Natural killer cell (primary cell): ENCODE data around the gene SYT14. TPM values are rescaled to one million over a fixed set of nuclear protein-coding genes. Genes with fewer than 3 reads are reported as not detected.
"Not testable (repeated sequence)": the region's sequence is repeated elsewhere in the genome, so short reads cannot be mapped to it uniquely, and the experiment has no call there.

ENCODE experiments used
- ATAC-seq, 3 donors: fragments of 150-1000 bp in 2 of 3; fragments of 200-7000 bp in 1 of 3; cut with Tn5 transposase; 1 replicate in 1 of 3; 2 replicates in 2 of 3; pipeline ENCODE4 v1.10.0; 2021; ENCODE audit warnings: mild to moderate bottlenecking in 2 of 3, moderate library complexity in 2 of 3
- DNase-seq, 2 donors: peaks; one replicate each; pipeline versions ENCODE4 v3.0.0 to v3.0.0-alpha.2; 2013 to 2021; ENCODE audit warnings: mixed read lengths in 1 of 2
- H3K27ac ChIP-seq: one replicate; pipeline ENCODE4 v1.5.1; 2013; ENCODE audit warnings: mild to moderate bottlenecking, low read length
- H3K27me3 ChIP-seq: one replicate; pipeline ENCODE4 v1.6.1; 2013; ENCODE audit warnings: low read length; ENCODE audit not compliant: control insufficient read depth, insufficient read depth
- H3K36me3 ChIP-seq: one replicate; pipeline ENCODE4 v1.6.1; 2013; ENCODE audit warnings: low read length; ENCODE audit not compliant: control insufficient read depth, insufficient read depth
- H3K4me1 ChIP-seq: one replicate; pipeline ENCODE4 v1.6.1; 2013; ENCODE audit warnings: low read length; ENCODE audit not compliant: control insufficient read depth, insufficient read depth
- H3K4me3 ChIP-seq: one replicate; pipeline ENCODE4 v1.5.1; 2013; ENCODE audit warnings: low read length
- H3K9me3 ChIP-seq: one replicate; pipeline ENCODE4 v1.6.1; 2013; ENCODE audit warnings: low read length; ENCODE audit not compliant: control insufficient read depth, insufficient read depth
- H3K27ac Mint-ChIP-seq, 2 donors: one replicate each; pipeline ENCODE4 v1.8.0; 2022; ENCODE audit warnings: mild to moderate bottlenecking in 2 of 2, mixed read lengths in 2 of 2, moderate library complexity in 1 of 2
- H3K27me3 Mint-ChIP-seq, 2 donors: one replicate each; pipeline ENCODE4 v1.8.0; 2022; ENCODE audit warnings: low read depth in 2 of 2, mixed read lengths in 2 of 2
- H3K36me3 Mint-ChIP-seq: one replicate; pipeline ENCODE4 v1.8.0; 2022; ENCODE audit warnings: mixed read lengths
- H3K4me1 Mint-ChIP-seq, 2 donors: one replicate each; pipeline ENCODE4 v1.8.0; 2022; ENCODE audit warnings: mixed read lengths in 2 of 2
- H3K4me3 Mint-ChIP-seq: one replicate; pipeline ENCODE4 v1.8.0; 2022; ENCODE audit warnings: mild to moderate bottlenecking, moderate library complexity, mixed read lengths
- H3K9me3 Mint-ChIP-seq, 2 donors: one replicate each; pipeline ENCODE4 v1.8.0; 2022; ENCODE audit warnings: mixed read lengths in 2 of 2
- WGBS: methylation state at CpG from one replicate; pipeline ENCODE4 v1.1.7; 2013; ENCODE audit warnings: missing lambda C conversion rate; ENCODE audit not compliant: insufficient coverage; 5-methylcytosine and 5-hydroxymethylcytosine counted together
- intact Hi-C: fragments of 100-400 bp; cut with micrococcal nuclease; formaldehyde crosslinking; loops from one replicate; pipeline ENCODE4 v1.14.2; 2022
- total RNA-seq, 4 donors: library from RNA; stranded (reverse); fragments of 120-200 nt in 1 of 4; gene quantifications; one replicate each; pipeline versions ENCODE4 v1.2.3 to v1.2.4, GENCODE V29; 2013 to 2022
- TF ChIP-seq, protein P1 (sequence below): fragments of 200-600 bp; IDR thresholded peaks from one replicate; pipeline ENCODE4 v1.8.0; 2022; ENCODE audit warnings: antibody characterized with exemption

Gene SYT14
- total RNA-seq, 3 donors from 2014 or later (not counting 1 experiment from before 2014, with no cell fraction given) = not detected

DNA sequence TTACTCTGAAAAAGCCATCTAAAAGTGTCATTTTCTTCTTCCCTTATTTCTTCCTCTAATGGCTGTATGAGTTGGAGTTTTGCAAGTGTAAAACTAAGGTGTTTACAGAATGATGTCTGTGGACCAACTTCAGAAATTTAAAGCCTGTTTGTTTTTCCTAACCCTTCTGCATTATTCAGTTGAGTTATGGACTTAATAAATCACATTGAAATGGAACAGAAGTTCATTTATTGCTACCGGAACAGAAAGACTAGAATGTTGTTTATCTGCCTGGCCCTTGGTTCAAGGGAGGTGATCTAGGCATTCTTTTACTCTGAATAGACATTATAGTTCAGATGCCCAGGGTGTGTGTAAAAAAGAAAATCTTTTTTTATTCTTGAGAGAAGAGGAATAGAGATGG, 24.8 kb downstream of the SYT14 start:
- Mint-ChIP-seq H3K4me1 (no peaks in the 10 kb centered on the region), H3K9me3 (peaks cover 2 to 3% of the 10 kb centered on the region in 2 donors), H3K36me3 (no peaks in the 10 kb centered on the region), H3K27ac (no peak overlapping the region), H3K4me3 (no peak overlapping the region), H3K27me3 (peaks cover 0 to 6% of the 10 kb centered on the region in 2 donors)
- ATAC-seq = no peak
- H3K27me3 ChIP-seq = no peaks in the 10 kb centered on the region
- no peaks in the 10 kb centered on the region for H3K4me1 ChIP-seq
- TF ChIP-seq, protein P1, sequence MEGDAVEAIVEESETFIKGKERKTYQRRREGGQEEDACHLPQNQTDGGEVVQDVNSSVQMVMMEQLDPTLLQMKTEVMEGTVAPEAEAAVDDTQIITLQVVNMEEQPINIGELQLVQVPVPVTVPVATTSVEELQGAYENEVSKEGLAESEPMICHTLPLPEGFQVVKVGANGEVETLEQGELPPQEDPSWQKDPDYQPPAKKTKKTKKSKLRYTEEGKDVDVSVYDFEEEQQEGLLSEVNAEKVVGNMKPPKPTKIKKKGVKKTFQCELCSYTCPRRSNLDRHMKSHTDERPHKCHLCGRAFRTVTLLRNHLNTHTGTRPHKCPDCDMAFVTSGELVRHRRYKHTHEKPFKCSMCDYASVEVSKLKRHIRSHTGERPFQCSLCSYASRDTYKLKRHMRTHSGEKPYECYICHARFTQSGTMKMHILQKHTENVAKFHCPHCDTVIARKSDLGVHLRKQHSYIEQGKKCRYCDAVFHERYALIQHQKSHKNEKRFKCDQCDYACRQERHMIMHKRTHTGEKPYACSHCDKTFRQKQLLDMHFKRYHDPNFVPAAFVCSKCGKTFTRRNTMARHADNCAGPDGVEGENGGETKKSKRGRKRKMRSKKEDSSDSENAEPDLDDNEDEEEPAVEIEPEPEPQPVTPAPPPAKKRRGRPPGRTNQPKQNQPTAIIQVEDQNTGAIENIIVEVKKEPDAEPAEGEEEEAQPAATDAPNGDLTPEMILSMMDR = no peak
- no peak for DNase-seq
- intact Hi-C loops = no loop called here
- no peak overlapping the region for H3K27ac ChIP-seq
- no peaks in the 10 kb centered on the region for H3K36me3 ChIP-seq
- no peak overlapping the region for H3K4me3 ChIP-seq
- no peaks in the 10 kb centered on the region for H3K9me3 ChIP-seq
- 60% methylated on average over 1 of the region's 1 CpG for WGBS

DNA sequence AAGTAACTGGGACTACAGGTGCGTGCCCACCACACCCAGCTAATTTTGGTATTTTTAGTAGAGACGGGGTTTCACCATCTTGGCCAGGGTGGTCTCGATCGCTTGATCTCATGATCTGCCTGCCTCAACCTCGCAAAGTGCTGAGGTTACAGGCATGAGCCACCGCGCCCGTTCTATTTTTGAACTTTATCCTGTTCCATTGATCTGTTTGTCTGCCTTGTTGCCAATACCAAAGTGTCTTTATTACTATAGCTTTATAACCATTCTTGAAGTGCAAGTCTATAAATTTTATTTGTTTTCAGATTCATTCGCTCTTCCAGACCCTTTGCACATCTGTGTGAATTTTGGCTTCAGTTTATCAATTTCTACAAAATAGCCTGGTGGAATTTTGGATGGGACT, 28.0 kb downstream of the SYT14 start:
- no peaks in the 10 kb centered on the region for H3K4me1 Mint-ChIP-seq
- TF ChIP-seq, protein P1 = no peak
- Histone ChIP-seq H3K36me3 (no peaks in the 10 kb centered on the region), H3K4me1 (no peaks in the 10 kb centered on the region), H3K4me3 (no peak overlapping the region), H3K27me3 (no peaks in the 10 kb centered on the region), H3K9me3 (no peaks in the 10 kb centered on the region), H3K27ac (no peak overlapping the region)
- no peaks in the 10 kb centered on the region for H3K36me3 Mint-ChIP-seq
- 92% methylated on average over 9 of the region's 9 CpGs for WGBS
- ATAC-seq (no peak), DNase-seq (no peak)
- H3K27ac Mint-ChIP-seq = no peak overlapping the region
- intact Hi-C loops = no loop called here
- H3K4me3 Mint-ChIP-seq = no peak overlapping the region
- peaks cover 0 to 4% of the 10 kb centered on the region in 2 donors for H3K27me3 Mint-ChIP-seq
- peaks cover 2 to 3% of the 10 kb centered on the region in 2 donors for H3K9me3 Mint-ChIP-seq

DNA sequence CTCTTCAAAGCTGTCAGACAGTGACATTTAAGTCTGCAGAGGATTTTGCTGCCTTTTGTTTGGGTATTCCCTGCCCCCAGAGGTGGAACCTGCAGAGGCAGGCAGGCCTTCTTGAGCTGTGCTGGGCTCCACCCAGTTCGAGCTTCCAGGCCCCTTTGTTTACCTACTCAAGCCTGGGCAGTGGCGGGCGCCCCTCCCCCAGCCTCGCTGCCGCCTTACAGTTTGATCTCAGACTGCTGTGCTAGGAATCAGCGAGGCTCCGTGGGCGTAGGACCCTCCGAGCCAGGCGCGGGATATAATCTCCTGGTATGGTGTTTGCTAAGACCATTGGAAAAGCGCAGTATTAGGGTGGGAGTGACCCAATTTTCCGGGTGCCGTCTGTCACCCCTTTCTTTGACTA, 40.7 kb downstream of the SYT14 start:
- H3K27me3 ChIP-seq, intact Hi-C loops, H3K27ac ChIP-seq, ATAC-seq, H3K4me3 Mint-ChIP-seq, DNase-seq, H3K9me3 ChIP-seq, H3K4me3 ChIP-seq, H3K27ac Mint-ChIP-seq, H3K36me3 Mint-ChIP-seq, H3K4me1 Mint-ChIP-seq, H3K4me1 ChIP-seq, H3K36me3 ChIP-seq, H3K9me3 Mint-ChIP-seq, H3K27me3 Mint-ChIP-seq: not testable (repeated sequence)
- 87% methylated on average over 14 of the region's 14 CpGs for WGBS

DNA sequence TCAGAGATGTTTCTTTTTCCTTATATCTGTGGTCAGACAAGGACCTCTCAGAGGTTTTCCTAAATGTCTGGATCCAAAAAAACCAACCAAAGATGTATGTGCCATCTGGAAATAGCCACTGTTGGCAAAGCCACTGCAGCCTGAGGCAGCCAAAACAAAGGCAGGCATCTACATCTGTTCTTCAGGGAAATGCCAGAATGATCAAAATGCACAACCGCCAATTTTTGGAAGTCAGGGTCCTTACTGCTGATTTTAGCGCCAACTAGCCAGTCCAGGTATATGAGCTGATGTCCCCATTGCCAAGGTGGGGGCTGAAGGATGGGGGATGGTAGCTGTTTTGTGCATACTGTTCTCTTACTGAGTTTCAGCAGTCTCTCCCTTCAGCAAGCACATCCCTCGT, 45.9 kb downstream of the SYT14 start:
- DNase-seq = no peak
- Mint-ChIP-seq H3K27ac (no peak overlapping the region), H3K4me1 (no peaks in the 10 kb centered on the region), H3K27me3 (no peaks in the 10 kb centered on the region), H3K9me3 (peaks cover 4% of the 10 kb centered on the region in 2 donors), H3K4me3 (no peak overlapping the region), H3K36me3 (no peaks in the 10 kb centered on the region)
- no peak for ATAC-seq
- H3K27ac ChIP-seq = no peak overlapping the region
- no peaks in the 10 kb centered on the region for H3K36me3 ChIP-seq
- TF ChIP-seq, protein P1 = no peak
- H3K27me3 ChIP-seq = no peaks in the 10 kb centered on the region
- H3K4me1 ChIP-seq = no peaks in the 10 kb centered on the region
- WGBS = 95% methylated on average over 3 of the region's 3 CpGs
- intact Hi-C loops = no loop called here
- H3K4me3 ChIP-seq = no peak overlapping the region
- peaks cover 11% of the 10 kb centered on the region for H3K9me3 ChIP-seq
